ENCODE data around the gene GDA. TPM values are rescaled to one million over a fixed set of nuclear protein-coding genes. Genes with fewer than 3 reads are reported as not detected.
"Not testable (repeated sequence)": the region's sequence is repeated elsewhere in the genome, so short reads cannot be mapped to it uniquely, and the experiment has no call there.

Gene GDA
- total RNA-seq, 1 donor from 2014 or later, result 0.85 TPM

DNA sequence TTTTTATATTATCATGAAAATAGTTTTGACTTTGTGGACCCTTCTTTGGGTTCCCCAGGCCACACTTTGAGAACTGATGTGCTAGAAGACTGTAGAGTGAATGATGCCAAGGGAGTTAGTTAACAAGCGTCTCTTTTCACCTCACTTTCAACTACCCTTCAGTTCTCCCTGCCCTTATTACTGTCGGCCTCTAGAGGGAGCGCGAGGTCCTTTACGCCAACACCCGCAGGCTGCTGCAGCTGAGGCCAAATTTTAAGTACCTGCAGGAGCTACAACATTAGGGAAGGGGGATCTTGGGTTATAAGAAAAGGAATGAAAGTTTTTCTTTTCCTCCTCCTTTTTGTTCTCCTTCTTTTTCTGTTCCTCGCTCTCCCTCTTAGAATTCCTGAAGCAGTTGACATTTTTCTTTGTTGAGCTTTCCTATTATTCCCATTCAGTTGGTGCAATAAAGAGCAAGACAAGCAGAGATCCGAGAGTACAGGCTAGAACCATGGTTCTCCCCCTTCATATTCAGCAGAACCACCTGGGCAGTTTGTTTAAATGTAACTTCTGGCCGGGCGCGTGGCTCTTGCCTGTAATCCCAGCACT, 131.8 kb downstream of the GDA start:
- H3K27me3 ChIP-seq (ENCODE audit: low read depth), result no peaks in the 10 kb centered on the region
- peak; percentile 66 for DNase-seq
- no peaks in the 10 kb centered on the region for H3K9me3 ChIP-seq (replicated peaks)
- intact Hi-C loops (cut with micrococcal nuclease), result loop anchor here (5.0 kb wide), 2 partner anchors 311 to 536 kb away; no protein-coding TSS in a partner anchor
- H3K36me3 ChIP-seq, result no peaks in the 10 kb centered on the region
- TF ChIP-seq, protein P1, sequence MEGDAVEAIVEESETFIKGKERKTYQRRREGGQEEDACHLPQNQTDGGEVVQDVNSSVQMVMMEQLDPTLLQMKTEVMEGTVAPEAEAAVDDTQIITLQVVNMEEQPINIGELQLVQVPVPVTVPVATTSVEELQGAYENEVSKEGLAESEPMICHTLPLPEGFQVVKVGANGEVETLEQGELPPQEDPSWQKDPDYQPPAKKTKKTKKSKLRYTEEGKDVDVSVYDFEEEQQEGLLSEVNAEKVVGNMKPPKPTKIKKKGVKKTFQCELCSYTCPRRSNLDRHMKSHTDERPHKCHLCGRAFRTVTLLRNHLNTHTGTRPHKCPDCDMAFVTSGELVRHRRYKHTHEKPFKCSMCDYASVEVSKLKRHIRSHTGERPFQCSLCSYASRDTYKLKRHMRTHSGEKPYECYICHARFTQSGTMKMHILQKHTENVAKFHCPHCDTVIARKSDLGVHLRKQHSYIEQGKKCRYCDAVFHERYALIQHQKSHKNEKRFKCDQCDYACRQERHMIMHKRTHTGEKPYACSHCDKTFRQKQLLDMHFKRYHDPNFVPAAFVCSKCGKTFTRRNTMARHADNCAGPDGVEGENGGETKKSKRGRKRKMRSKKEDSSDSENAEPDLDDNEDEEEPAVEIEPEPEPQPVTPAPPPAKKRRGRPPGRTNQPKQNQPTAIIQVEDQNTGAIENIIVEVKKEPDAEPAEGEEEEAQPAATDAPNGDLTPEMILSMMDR (IDR thresholded peaks at IDR 0.05; ENCODE audit: borderline replicate concordance), result peak; percentile 97
- H3K4me3 ChIP-seq, result no peak overlapping the region
- H3K27ac ChIP-seq (replicated peaks), result no peak overlapping the region
- no peaks in the 10 kb centered on the region for H3K4me1 ChIP-seq

DNA sequence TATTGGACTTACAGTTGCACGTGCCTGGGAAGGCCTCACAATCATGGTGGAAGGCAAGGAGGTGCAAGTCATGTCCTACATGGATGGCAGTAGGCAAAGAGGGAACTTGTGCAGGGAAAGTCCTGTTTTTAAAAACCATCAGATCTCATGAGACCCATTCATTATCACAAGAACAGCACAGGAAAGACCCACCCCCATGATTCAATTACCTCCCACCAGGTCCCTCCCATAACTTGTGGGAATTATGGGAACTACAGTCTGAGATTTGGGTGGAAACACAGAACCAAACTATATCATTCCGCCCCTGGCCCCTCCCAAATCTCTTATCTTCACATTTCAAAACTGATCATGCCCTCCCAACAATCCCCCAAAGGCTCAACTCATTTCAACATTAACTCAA, 140.2 kb downstream of the GDA start:
- H3K9me3 ChIP-seq (replicated peaks), result no peaks in the 10 kb centered on the region
- H3K27me3 ChIP-seq (ENCODE audit: low read depth), result no peaks in the 10 kb centered on the region
- H3K36me3 ChIP-seq, result no peaks in the 10 kb centered on the region
- H3K4me1 ChIP-seq, result peaks cover 8% of the 10 kb centered on the region
- TF ChIP-seq, protein P1 (IDR thresholded peaks at IDR 0.05; ENCODE audit: borderline replicate concordance), result no peak
- no peak overlapping the region for H3K4me3 ChIP-seq
- H3K27ac ChIP-seq (replicated peaks), result no peak overlapping the region
- DNase-seq, result no peak
- intact Hi-C loops (cut with micrococcal nuclease), result no loop called here

DNA sequence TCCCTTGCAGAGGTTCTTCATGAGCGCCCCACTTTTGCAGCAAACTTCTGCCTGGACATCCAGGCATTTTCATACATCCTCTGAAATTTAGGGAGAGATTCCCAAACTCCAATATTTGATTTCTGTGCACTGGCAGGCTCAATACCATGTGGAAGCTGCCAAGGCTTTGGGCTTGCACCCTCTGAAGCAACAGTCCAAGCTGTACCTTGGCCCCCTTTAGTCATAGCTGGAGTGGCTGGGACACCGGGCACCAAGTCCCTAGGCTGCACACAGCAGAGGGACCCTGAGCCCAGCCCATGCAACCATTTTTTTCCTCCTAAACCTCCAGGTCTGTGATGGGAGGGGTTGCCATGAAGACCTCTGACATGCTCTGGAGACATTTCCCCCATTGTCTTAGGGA, 141.1 kb downstream of the GDA start:
- H3K4me1 ChIP-seq, result peaks cover 8% of the 10 kb centered on the region
- TF ChIP-seq, protein P1 (IDR thresholded peaks at IDR 0.05; ENCODE audit: borderline replicate concordance), result no peak
- H3K27me3 ChIP-seq (ENCODE audit: low read depth), result no peaks in the 10 kb centered on the region
- H3K36me3 ChIP-seq, result no peaks in the 10 kb centered on the region
- intact Hi-C loops (cut with micrococcal nuclease), result loop anchor here (10.0 kb wide), 1 partner anchor 54 kb away; no protein-coding TSS in a partner anchor
- no peak overlapping the region for H3K4me3 ChIP-seq
- no peak overlapping the region for H3K27ac ChIP-seq (replicated peaks)
- no peaks in the 10 kb centered on the region for H3K9me3 ChIP-seq (replicated peaks)
- no peak for DNase-seq

DNA sequence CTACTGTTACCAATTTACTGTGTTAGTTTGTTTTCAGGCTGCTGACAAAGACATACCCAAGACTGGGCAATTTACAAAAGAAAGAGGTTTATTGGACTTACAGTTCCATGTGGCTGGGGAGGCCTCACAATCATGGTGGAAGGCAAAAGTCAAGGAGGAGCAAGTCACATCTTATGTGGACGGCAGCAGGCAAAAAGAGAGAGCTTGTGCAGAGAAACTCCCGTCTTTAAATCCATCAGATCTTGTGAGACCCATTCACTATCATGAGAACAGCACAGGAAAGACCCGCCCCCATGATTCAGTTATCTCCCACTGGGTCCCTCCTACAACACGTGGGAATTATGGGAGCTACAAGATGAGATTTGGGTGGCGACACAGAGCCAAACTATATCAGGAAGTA, 142.3 kb downstream of the GDA start:
- H3K36me3 ChIP-seq; H3K9me3 ChIP-seq (replicated peaks); H3K27me3 ChIP-seq (ENCODE audit: low read depth); H3K4me3 ChIP-seq; H3K4me1 ChIP-seq; DNase-seq; H3K27ac ChIP-seq (replicated peaks): not testable (repeated sequence)
- intact Hi-C loops (cut with micrococcal nuclease), result loop anchor here (10.0 kb wide), 1 partner anchor 53 kb away; no protein-coding TSS in a partner anchor

DNA sequence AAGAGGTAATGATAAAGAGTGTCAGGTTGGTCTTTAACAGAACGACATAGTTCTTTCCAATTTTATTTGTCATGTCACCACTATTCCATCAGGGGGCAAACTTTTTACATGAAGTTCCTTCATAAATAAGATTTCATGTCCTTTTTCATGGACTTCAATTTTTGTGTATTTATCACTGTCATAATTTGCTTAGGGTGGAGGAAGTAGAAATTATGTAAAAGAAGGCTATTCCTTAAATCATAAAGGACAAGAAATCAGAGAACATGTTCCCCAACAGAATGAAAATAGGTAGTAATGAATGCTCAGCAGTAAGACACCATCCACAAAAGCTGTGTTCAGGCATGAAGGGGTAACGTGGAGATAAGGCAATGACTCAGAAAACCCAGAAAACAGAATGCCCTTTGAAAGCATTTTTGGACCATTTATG, 143.0 kb downstream of the GDA start:
- Histone ChIP-seq H3K36me3 (no peaks in the 10 kb centered on the region), H3K4me1 (peaks cover 8% of the 10 kb centered on the region), H3K9me3 (replicated peaks) (no peaks in the 10 kb centered on the region), H3K27ac (replicated peaks) (peak overlapping the region; percentile 4), H3K27me3 (ENCODE audit: low read depth) (no peaks in the 10 kb centered on the region), H3K4me3 (no peak overlapping the region)
- TF ChIP-seq, protein P1 (IDR thresholded peaks at IDR 0.05; ENCODE audit: borderline replicate concordance), result peak; percentile 74
- DNase-seq, result no peak
- intact Hi-C loops (cut with micrococcal nuclease), result loop anchor here (10.0 kb wide), 1 partner anchor 53 kb away; no protein-coding TSS in a partner anchor

DNA sequence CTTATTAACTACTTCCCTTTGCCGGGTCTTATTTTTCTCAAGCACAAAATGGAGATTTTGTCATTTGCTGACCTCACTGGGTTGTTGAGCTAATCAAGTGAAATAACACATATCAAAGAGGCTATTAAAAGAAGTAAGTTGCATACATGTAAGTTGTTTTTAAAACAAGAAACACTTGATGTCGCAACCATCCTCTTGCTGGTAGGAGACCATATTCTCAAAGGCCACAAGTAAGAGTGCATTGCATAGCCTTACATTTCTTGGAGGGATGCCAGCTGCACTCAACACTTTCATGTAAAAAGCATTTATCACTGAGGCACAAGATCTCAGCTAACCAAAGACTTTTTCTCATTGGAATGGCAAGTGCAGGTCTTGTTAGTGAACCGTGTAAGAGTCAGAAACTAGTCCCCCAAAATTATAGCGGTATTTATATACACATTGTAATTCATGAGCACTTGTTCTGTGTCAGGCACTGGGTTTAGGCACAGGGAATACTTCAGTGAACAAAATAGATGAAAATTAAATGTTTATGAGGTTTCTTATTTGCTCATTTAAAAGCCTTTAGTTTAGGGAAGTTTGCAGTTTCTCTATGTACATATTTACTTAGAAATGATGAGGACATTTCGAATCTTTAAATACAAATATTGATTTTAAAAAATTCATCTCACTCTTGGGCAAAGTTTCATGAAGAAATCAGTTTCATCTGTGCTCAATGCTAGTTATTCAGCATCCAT, 143.8 kb downstream of the GDA start:
- TF ChIP-seq, protein P1 (IDR thresholded peaks at IDR 0.05; ENCODE audit: borderline replicate concordance), result no peak
- no peak for DNase-seq
- no peak overlapping the region for H3K27ac ChIP-seq (replicated peaks)
- no peaks in the 10 kb centered on the region for H3K27me3 ChIP-seq (ENCODE audit: low read depth)
- intact Hi-C loops (cut with micrococcal nuclease), result loop anchor here (10.0 kb wide), 1 partner anchor 52 kb away; no protein-coding TSS in a partner anchor
- H3K4me1 ChIP-seq, result peaks cover 8% of the 10 kb centered on the region
- H3K36me3 ChIP-seq, result no peaks in the 10 kb centered on the region
- H3K4me3 ChIP-seq, result no peak overlapping the region
- no peaks in the 10 kb centered on the region for H3K9me3 ChIP-seq (replicated peaks)

All from left ventricle myocardium inferior (tissue), 1 donor.